H1 (cell line): Measurements from ENCODE around the gene ACADVL. TPM values are rescaled to one million over a fixed set of nuclear protein-coding genes. Genes with fewer than 3 reads are reported as not detected.

Experiments
- CTCF ChIA-PET: fragments of 300-600 bp; sonication (Branson Sonifier 250); formaldehyde crosslinking; loops from one replicate; lab custom pipeline; 2021; ENCODE audit not compliant: partially characterized antibody; lab: Charles Lee
- POLR2A ChIA-PET: fragments of 300-600 bp; sonication (Branson Sonifier 250); formaldehyde crosslinking; loops from one replicate; lab custom pipeline; 2021; ENCODE audit warnings: inconsistent platforms; ENCODE audit not compliant: partially characterized antibody; lab: Charles Lee
- DNase-seq, 2 experiments: peaks; one replicate each; pipeline versions ENCODE4 v3.0.0 to v3.0.0-alpha.2; 2010 to 2022; ENCODE audit warnings: low spot score in 2 of 2, low read depth in 1 of 2, mixed read lengths in 1 of 2
- FAIRE-seq: peaks from 2 replicates; lab custom pipeline; 2011; peaks lifted over from hg19 to GRCh38; lab: Jason Lieb, UNC
- H2AFZ ChIP-seq: 2 replicates; pipeline ENCODE4 v1.8.1; 2012; ENCODE audit warnings: low read length, inconsistent platforms
- H2AK5ac ChIP-seq: 2 replicates; pipeline ENCODE4 v1.6.1; 2013; ENCODE audit warnings: low read depth, low read length
- H2BK120ac ChIP-seq: replicated peaks from 2 replicates; pipeline ENCODE3; 2013; ENCODE audit warnings: low read depth, low read length, inconsistent platforms
- H2BK12ac ChIP-seq: 2 replicates; pipeline ENCODE4 v1.6.1; 2013; ENCODE audit warnings: low read depth, low read length
- H2BK15ac ChIP-seq: 2 replicates; pipeline ENCODE4 v1.6.1; 2013; ENCODE audit warnings: low read length
- H2BK20ac ChIP-seq: 2 replicates; pipeline ENCODE4 v1.6.1; 2013; ENCODE audit warnings: low read length
- H2BK5ac ChIP-seq: 2 replicates; pipeline ENCODE4 v1.6.1; 2013; ENCODE audit warnings: low read depth, low read length
- H3K14ac ChIP-seq: 2 replicates; pipeline ENCODE4 v1.6.1; 2013; ENCODE audit warnings: inconsistent platforms; ENCODE audit not compliant: insufficient read length
- H3K18ac ChIP-seq: 2 replicates; pipeline ENCODE4 v1.6.1; 2013; ENCODE audit warnings: low read length; ENCODE audit errors: extremely low read depth
- H3K23ac ChIP-seq: 2 replicates; pipeline ENCODE4 v1.6.1; 2013; ENCODE audit warnings: inconsistent platforms; ENCODE audit not compliant: insufficient read length
- H3K23me2 ChIP-seq: 2 replicates; pipeline ENCODE4 v1.6.1; 2013; ENCODE audit warnings: low read depth, low read length
- H3K27ac ChIP-seq: 2 replicates; pipeline ENCODE4 v1.6.1; 2011; ENCODE audit warnings: low read depth, low read length, inconsistent platforms
- H3K27me3 ChIP-seq, 4 experiments: replicated peaks in 1 of 4; 1 replicate in 1 of 4; 2 replicates in 3 of 4; pipeline versions ENCODE4 v1.6.1 to v1.8.1; 2011 to 2013; ENCODE audit warnings: low read length in 3 of 4, mild to moderate bottlenecking in 3 of 4, inconsistent platforms in 2 of 4, mixed read lengths in 2 of 4, moderate library complexity in 1 of 4; ENCODE audit not compliant: control insufficient read depth in 3 of 4, insufficient read depth in 3 of 4; ENCODE audit errors: extremely low read depth in 1 of 4
- H3K36me3 ChIP-seq, 4 experiments: 2 replicates each; pipeline versions ENCODE4 v1.6.1 to v1.8.1; 2011 to 2013; ENCODE audit warnings: mild to moderate bottlenecking in 4 of 4, low read length in 3 of 4, moderate library complexity in 2 of 4, control low read depth in 1 of 4, inconsistent platforms in 1 of 4; ENCODE audit not compliant: insufficient read depth in 4 of 4, control insufficient read depth in 2 of 4
- H3K4ac ChIP-seq: replicated peaks from 2 replicates; pipeline ENCODE3; 2013; ENCODE audit warnings: low read length, low read depth, mixed read lengths, inconsistent platforms; ENCODE audit not compliant: insufficient read length
- H3K4me1 ChIP-seq, 4 experiments: replicated peaks in 1 of 4; 1 replicate in 1 of 4; 2 replicates in 3 of 4; pipeline versions ENCODE4 v1.6.1 to v1.8.1; 2011 to 2013; ENCODE audit warnings: low read length in 3 of 4, inconsistent platforms in 2 of 4, mixed read lengths in 1 of 4; ENCODE audit not compliant: insufficient read depth in 4 of 4, control insufficient read depth in 3 of 4
- H3K4me2 ChIP-seq, 2 experiments: 2 replicates each; pipeline versions ENCODE4 v1.6.1 to v1.8.1; 2011 to 2013; ENCODE audit warnings: low read depth in 2 of 2, low read length in 2 of 2, control low read depth in 1 of 2, inconsistent platforms in 1 of 2, mild to moderate bottlenecking in 1 of 2; ENCODE audit not compliant: insufficient read depth in 1 of 2
- H3K4me3 ChIP-seq, 4 experiments: fragments of 200-600, 300-600 bp in 1 of 4; sonication (generic), shearing (Covaris generic), sonication (Bioruptor Twin) in 1 of 4; 2 replicates each; pipeline versions ENCODE4 v1.5.1 to v1.8.1; 2011 to 2016; ENCODE audit warnings: low read length in 4 of 4, low read depth in 3 of 4, control low read depth in 2 of 4, inconsistent platforms in 2 of 4, mild to moderate bottlenecking in 2 of 4, mixed read lengths in 1 of 4, moderate library complexity in 1 of 4; ENCODE audit not compliant: insufficient read depth in 2 of 4; ENCODE audit errors: extremely low read depth in 1 of 4
- H3K56ac ChIP-seq: replicated peaks from 2 replicates; pipeline ENCODE3; 2013; ENCODE audit warnings: low read depth, mild to moderate bottlenecking, mixed read lengths, low read length, inconsistent platforms; ENCODE audit not compliant: insufficient read length
- H3K79me1 ChIP-seq: 2 replicates; pipeline ENCODE4 v1.6.1; 2013; ENCODE audit warnings: low read depth, low read length, control low read depth
- H3K79me2 ChIP-seq, 2 experiments: 2 replicates each; pipeline versions ENCODE4 v1.6.1 to v1.8.1; 2012 to 2013; ENCODE audit warnings: low read length in 2 of 2, mild to moderate bottlenecking in 2 of 2, inconsistent platforms in 1 of 2; ENCODE audit not compliant: insufficient read depth in 2 of 2, control insufficient read depth in 1 of 2
- H3K9ac ChIP-seq, 4 experiments: replicated peaks in 1 of 4; 1 replicate in 1 of 4; 2 replicates in 3 of 4; pipeline versions ENCODE4 v1.6.1 to v1.8.1; 2011 to 2013; ENCODE audit warnings: low read depth in 3 of 4, low read length in 3 of 4, control low read depth in 2 of 4, mild to moderate bottlenecking in 2 of 4, moderate library complexity in 2 of 4, inconsistent platforms in 1 of 4; ENCODE audit errors: extremely low read depth in 1 of 4
- H3K9me3 ChIP-seq, 2 experiments: 2 replicates each; pipeline versions ENCODE4 v1.6.1 to v1.8.1; 2012 to 2013; ENCODE audit warnings: mild to moderate bottlenecking in 2 of 2, moderate library complexity in 2 of 2, control low read depth in 1 of 2, inconsistent platforms in 1 of 2, low read depth in 1 of 2, low read length in 1 of 2, mixed read lengths in 1 of 2; ENCODE audit not compliant: insufficient read depth in 2 of 2
- H4K20me1 ChIP-seq, 2 experiments: replicated peaks in 1 of 2; 2 replicates each; pipeline versions ENCODE3 to v1.8.1; 2011 to 2013; ENCODE audit warnings: inconsistent platforms in 2 of 2, low read length in 2 of 2, mild to moderate bottlenecking in 1 of 2; ENCODE audit not compliant: insufficient read depth in 2 of 2, control insufficient read depth in 1 of 2
- H4K5ac ChIP-seq: 2 replicates; pipeline ENCODE4 v1.6.1; 2013; ENCODE audit warnings: low read length, low read depth, mixed read lengths, inconsistent platforms; ENCODE audit not compliant: insufficient read length
- H4K8ac ChIP-seq: 2 replicates; pipeline ENCODE4 v1.8.0; 2013; ENCODE audit warnings: mild to moderate bottlenecking, moderate library complexity, low read length, inconsistent platforms; ENCODE audit not compliant: insufficient read depth; ENCODE audit errors: extremely low read depth
- H4K91ac ChIP-seq: replicated peaks from 2 replicates; pipeline ENCODE3; 2013; ENCODE audit warnings: low read length, mixed read lengths, inconsistent platforms; ENCODE audit not compliant: insufficient read length
- ATF2 ChIP-seq: IDR thresholded peaks from 2 replicates; pipeline ENCODE4 v1.6.1; 2012; ENCODE audit warnings: low read length, inconsistent platforms
- SAP30 ChIP-seq: fragments of 300-600 bp; sonication (generic); IDR thresholded peaks from 2 replicates; pipeline ENCODE4 v1.7.1; 2012; ENCODE audit warnings: low read length, moderate library complexity, mild to moderate bottlenecking, inconsistent platforms; ENCODE audit not compliant: insufficient read depth, insufficient replicate concordance
- YY1 ChIP-seq: IDR thresholded peaks from 2 replicates; pipeline ENCODE4 v1.6.1; 2011; ENCODE audit warnings: low read depth, mild to moderate bottlenecking, low read length
- WGBS, 2 experiments: shearing (Covaris generic) in 1 of 2; methylation state at CpG; one replicate each; pipeline versions ENCODE4 v1.1.6 to v1.1.7; 2013 to 2015; ENCODE audit warnings: low lambda C conversion rate in 2 of 2, mixed read lengths in 2 of 2, inconsistent platforms in 1 of 2, low coverage in 1 of 2, missing lambda C conversion rate in 1 of 2; ENCODE audit not compliant: insufficient replicate concordance in 2 of 2, insufficient coverage in 1 of 2, insufficient read length in 1 of 2; ENCODE audit errors: extremely low coverage in 1 of 2, missing lambda C conversion rate in 1 of 2; 5-methylcytosine and 5-hydroxymethylcytosine counted together
- polyA plus RNA-seq, 7 experiments: library from polyadenylated mRNA; depleted of rRNA in 3 of 7; stranded (reverse) in 5 of 7; unstranded in 2 of 7; fragments of >200 nt in 5 of 7; fragments of 200-250 nt in 2 of 7; gene quantifications; 1 replicate in 5 of 7; 2 replicates in 1 of 7; 4 replicates in 1 of 7; pipeline versions ENCODE4 v1.2.1 to v1.2.3, GENCODE V29; 2011 to 2013; ENCODE audit warnings: missing spikeins in 2 of 7, mixed read lengths in 2 of 7
- total RNA-seq: library from RNA; stranded (reverse); fragmentation: NEBNext Ultra II Directional; extraction: Animal tissue kit (Norgen Biotek cat#: 25700); gene quantifications from 2 replicates; pipeline ENCODE4 v1.2.1, GENCODE V29; 2021

ACADVL gene
- total and polyA plus RNA-seq, 2 of the 8 experiments (the other 6 are each of a cell fraction or from before 2014, with no cell fraction given) = 181 to 231 TPM

DNA sequence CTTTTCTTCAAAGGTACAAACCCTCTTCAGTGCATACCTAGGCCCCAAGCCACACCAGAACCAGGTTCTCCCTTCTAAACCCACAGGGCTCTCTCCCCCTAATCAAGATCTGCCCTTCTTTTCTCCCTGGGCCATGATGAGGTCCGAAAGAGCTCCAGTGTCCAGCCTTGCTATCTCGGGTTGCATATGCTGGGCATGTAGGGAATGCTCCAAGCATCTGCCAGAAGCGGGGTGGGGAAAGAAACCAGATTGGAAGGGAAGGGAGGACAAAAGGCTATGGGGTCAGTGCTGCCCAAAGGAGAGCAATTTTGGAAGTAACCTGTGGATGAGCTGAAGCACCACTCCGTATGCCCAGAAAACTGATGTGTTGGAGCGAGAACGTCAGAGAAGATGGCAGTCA is 29.5 kb downstream of the ACADVL start:
- no peak overlapping the region for H3K23ac ChIP-seq
- no peak for TF ChIP-seq YY1
- no peak for TF ChIP-seq ATF2
- TF ChIP-seq SAP30 = no peak

More for the DNA sequence above, 29.5 kb downstream of the ACADVL start:
- FAIRE-seq = no peak
- Histone ChIP-seq H3K9ac (peak overlapping the region in 1 of 4 experiments; percentile 14; a peak in 1 of 7 replicates), H2BK15ac (no peak overlapping the region), H2BK20ac (no peak overlapping the region), H3K9me3 (no peaks in the 10 kb centered on the region), H4K8ac (no peak overlapping the region), H3K14ac (no peak overlapping the region), H3K4me3 (no peak overlapping the region), H3K27me3 (no peaks in the 10 kb centered on the region), H3K23me2 (peaks cover 7% of the 10 kb centered on the region), H3K36me3 (peaks cover 9 to 25% (median 20%) of the 10 kb centered on the region in 4 experiments; a peak in 7 of 8 replicates), H2BK120ac (no peak overlapping the region), H4K5ac (no peak overlapping the region), H2BK5ac (0 out of 2 replicates have a peak overlapping the region, but pooled peaks have one; percentile 44), H4K20me1 (peaks cover 4 to 9% of the 10 kb centered on the region in 2 experiments), H3K56ac (no peak overlapping the region), H3K27ac (no peak overlapping the region), H3K4me1 (peaks cover 3 to 12% (median 5%) of the 10 kb centered on the region in 4 experiments), H3K18ac (no peak overlapping the region), H3K4ac (no peak overlapping the region), H2BK12ac (no peak overlapping the region), H2AK5ac (no peak overlapping the region), H3K4me2 (peak overlapping the region in 1 of 2 experiments; percentile 99; a peak in 1 of 4 replicates), H2AFZ (no peak overlapping the region), H3K79me1 (peaks cover 16% of the 10 kb centered on the region), H4K91ac (no peak overlapping the region), H3K79me2 (peaks cover 23 to 54% of the 10 kb centered on the region in 2 experiments)
- ChIA-PET POLR2A (interaction anchor here (0.9 to 8.3 kb wide), 11 partner anchors 8 to 66 kb away, joined by 3 to 121 read pairs (median 4); partner anchors contain the start of genes ACADVL, CLDN7, DLG4 and DVL2), CTCF (interaction anchor here (0.6 to 1.4 kb wide), 4 partner anchors 11 to 515 kb away, joined by 3 to 7 read pairs (median 4); partner anchors contain the start of gene SLC2A4)
- DNase-seq = no peak
- WGBS, 2 experiments = 91% methylated on average over 6 of the region's 6 CpGs; no CpG with 5 or more reads in 1 of the 2 experiments
